Type B pancreatic cell (in vitro differentiated cells): ENCODE data around the gene PBOV1. TPM values are rescaled to one million over a fixed set of nuclear protein-coding genes. Genes with fewer than 3 reads are reported as not detected.
A peak's percentile ranks its signal among the peaks of the same experiment; 100 is the strongest.

Source experiments
- DNase-seq: peaks from one replicate; pipeline ENCODE4 v3.0.0; 2021; ENCODE audit warnings: mixed read lengths; ENCODE audit not compliant: unreplicated experiment; ENCODE audit errors: extremely low spot score
- H3K27ac Mint-ChIP-seq: 2 replicates; pipeline ENCODE4 v1.8.0; 2021; ENCODE audit warnings: mild to moderate bottlenecking, mixed read lengths
- H3K27me3 Mint-ChIP-seq: 2 replicates; pipeline ENCODE4 v1.8.0; 2021; ENCODE audit warnings: mixed read lengths
- H3K36me3 Mint-ChIP-seq: 2 replicates; pipeline ENCODE4 v1.8.0; 2021; ENCODE audit warnings: mixed read lengths
- H3K4me1 Mint-ChIP-seq: one replicate; pipeline ENCODE4 v1.8.0; 2021; ENCODE audit warnings: mixed read lengths; ENCODE audit not compliant: unreplicated experiment
- H3K4me3 Mint-ChIP-seq: 2 replicates; pipeline ENCODE4 v1.8.0; 2021; ENCODE audit warnings: mild to moderate bottlenecking, mixed read lengths
- H3K9me3 Mint-ChIP-seq: 2 replicates; pipeline ENCODE4 v1.8.0; 2021; ENCODE audit warnings: mixed read lengths
- CTCF ChIP-seq: fragments of 200-600 bp; sonication (generic); conservative IDR thresholded peaks from 2 replicates; pipeline ENCODE4 v1.5.0; 2021; ENCODE audit warnings: antibody characterized with exemption, mild to moderate bottlenecking
- total RNA-seq: library from RNA; stranded (reverse); gene quantifications from 2 replicates; pipeline ENCODE4 v1.2.1, GENCODE V29; 2021; ENCODE audit warnings: low replicate concordance

PBOV1 gene
- total RNA-seq, 1 donor from 2014 or later, result not detected

GRCh38 chr6:138231381-138231886 lies 13.1 kb upstream of the PBOV1 start:
- Mint-ChIP-seq H3K9me3 (no peaks in the 10 kb centered on the region), H3K4me3 (peak overlapping the region; percentile 44), H3K4me1 (peaks cover 46% of the 10 kb centered on the region), H3K27ac (peak overlapping the region; percentile 92), H3K27me3 (no peaks in the 10 kb centered on the region), H3K36me3 (peaks cover 4% of the 10 kb centered on the region)
- DNase-seq, result no peak
- no peak for TF ChIP-seq CTCF

- Mint-ChIP-seq H3K27ac (peak overlapping the region; percentile 92), H3K36me3 (peaks cover 4% of the 10 kb centered on the region), H3K4me3 (peak overlapping the region; percentile 44), H3K9me3 (no peaks in the 10 kb centered on the region), H3K27me3 (no peaks in the 10 kb centered on the region), H3K4me1 (peaks cover 48% of the 10 kb centered on the region)
- DNase-seq, result no peak
- TF ChIP-seq CTCF, result no peak
Observed at GRCh38 chr6:138230759-138231380, 12.6 kb upstream of the PBOV1 start.

GRCh38 chr6:138230221-138230620 lies 11.9 kb upstream of the PBOV1 start:
- no peak for DNase-seq
- no peaks in the 10 kb centered on the region for H3K9me3 Mint-ChIP-seq
- H3K36me3 Mint-ChIP-seq, result peaks cover 4% of the 10 kb centered on the region
- H3K4me3 Mint-ChIP-seq, result no peak overlapping the region
- H3K27ac Mint-ChIP-seq, result peak overlapping the region; percentile 92
- no peaks in the 10 kb centered on the region for H3K27me3 Mint-ChIP-seq
- H3K4me1 Mint-ChIP-seq, result peaks cover 48% of the 10 kb centered on the region
- TF ChIP-seq CTCF, result no peak

- peaks cover 4% of the 10 kb centered on the region for H3K36me3 Mint-ChIP-seq
- no peak overlapping the region for H3K4me3 Mint-ChIP-seq
- no peaks in the 10 kb centered on the region for H3K27me3 Mint-ChIP-seq
- no peak for DNase-seq
- no peak for TF ChIP-seq CTCF
- peaks cover 48% of the 10 kb centered on the region for H3K4me1 Mint-ChIP-seq
- peak overlapping the region; percentile 92 for H3K27ac Mint-ChIP-seq
- H3K9me3 Mint-ChIP-seq, result no peaks in the 10 kb centered on the region
Observed at GRCh38 chr6:138229663-138230179, 11.4 kb upstream of the PBOV1 start.

- peaks cover 4% of the 10 kb centered on the region for H3K36me3 Mint-ChIP-seq
- peaks cover 44% of the 10 kb centered on the region for H3K4me1 Mint-ChIP-seq
- TF ChIP-seq CTCF, result no peak
- no peak for DNase-seq
- H3K9me3 Mint-ChIP-seq, result no peaks in the 10 kb centered on the region
- H3K27ac Mint-ChIP-seq, result no peak overlapping the region
- H3K4me3 Mint-ChIP-seq, result no peak overlapping the region
- H3K27me3 Mint-ChIP-seq, result no peaks in the 10 kb centered on the region
Observed at GRCh38 chr6:138229072-138229471, 10.8 kb upstream of the PBOV1 start.
